ENCODE data around the gene FKBP8.

DNA sequence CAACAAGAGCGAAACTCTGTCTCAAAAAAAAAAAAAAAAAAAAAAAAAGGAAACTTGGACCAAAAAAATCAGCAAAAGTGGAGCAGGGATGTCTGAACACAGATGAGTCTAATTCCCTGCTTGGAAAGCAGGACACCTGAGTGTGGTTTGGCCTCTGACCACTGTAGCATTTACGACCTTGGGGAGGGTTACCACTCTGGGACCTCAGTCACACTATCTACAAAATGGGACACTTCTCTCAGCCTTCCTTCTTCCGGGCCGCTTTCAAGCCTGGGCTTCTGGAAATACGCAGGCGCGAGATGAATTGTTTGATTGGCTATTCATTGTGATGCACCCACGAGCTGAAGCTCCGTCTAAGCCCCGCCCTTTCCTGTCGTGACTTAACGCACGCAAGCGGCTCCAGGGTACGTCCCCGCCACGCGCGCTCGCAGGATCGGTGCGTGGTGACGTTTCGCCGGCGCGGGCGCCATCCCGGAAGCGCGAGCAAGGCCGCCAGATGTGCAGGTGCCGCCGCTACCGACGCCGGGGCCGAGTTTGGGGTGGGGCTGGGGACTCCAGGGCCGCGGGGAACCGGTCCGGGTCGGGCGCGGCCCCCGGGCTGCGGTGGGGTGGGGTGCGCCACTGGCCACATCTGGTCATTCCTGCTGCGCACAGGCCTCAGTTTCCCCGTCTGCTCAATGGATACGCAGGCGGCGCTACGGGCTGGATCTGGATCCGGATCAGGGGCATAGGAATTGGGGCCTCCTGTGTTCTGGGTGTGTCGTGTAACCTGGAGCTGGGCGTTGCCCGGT lies 14.2 kb upstream of the FKBP8 start, which contains the start of gene KXD1:
- TF ChIP-seq GATA3 (IDR thresholded peaks at IDR 0.05; ENCODE audit: low read depth, low read length) = no peak
- TF ChIP-seq GATA2 (IDR thresholded peaks at IDR 0.05; ENCODE audit: low read depth, low read length) = no peak
